GM21737 (cell line): ENCODE measurements around the gene SCFD2.

Experiments
- ATAC-seq: cut with Tn5 transposase; IDR thresholded peaks from one replicate; pipeline ENCODE4 v1.9.1; 2021; ENCODE audit warnings: mild to moderate bottlenecking, moderate library complexity; ENCODE audit not compliant: unreplicated experiment

The SCFD2 gene

GRCh38 chr4:52966781-52967180, 399.1 kb downstream of the SCFD2 start:
- ATAC-seq = no peak

DNA sequence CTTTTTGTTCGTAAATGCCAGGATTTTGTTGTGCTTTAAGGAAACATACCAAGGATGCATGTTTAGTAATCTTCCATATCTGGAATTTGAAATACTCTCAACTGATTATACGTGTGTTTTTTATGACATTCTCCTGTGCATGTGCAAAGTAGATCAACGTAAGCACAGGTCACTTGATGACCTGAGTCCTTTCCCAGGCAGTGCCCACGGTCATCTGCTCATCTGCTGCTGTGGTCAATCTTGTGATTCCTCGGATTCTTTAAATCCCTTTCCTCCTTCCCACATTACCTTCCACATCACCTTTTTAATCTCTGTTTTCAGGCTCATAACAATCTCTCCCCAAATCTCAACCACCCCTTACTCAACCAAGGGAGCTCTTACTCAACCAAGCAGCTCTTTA, 399.7 kb downstream of the SCFD2 start:
- no peak for ATAC-seq

GRCh38 chr4:52964561-52965101, 401.2 kb downstream of the SCFD2 start:
- ATAC-seq = no peak

DNA sequence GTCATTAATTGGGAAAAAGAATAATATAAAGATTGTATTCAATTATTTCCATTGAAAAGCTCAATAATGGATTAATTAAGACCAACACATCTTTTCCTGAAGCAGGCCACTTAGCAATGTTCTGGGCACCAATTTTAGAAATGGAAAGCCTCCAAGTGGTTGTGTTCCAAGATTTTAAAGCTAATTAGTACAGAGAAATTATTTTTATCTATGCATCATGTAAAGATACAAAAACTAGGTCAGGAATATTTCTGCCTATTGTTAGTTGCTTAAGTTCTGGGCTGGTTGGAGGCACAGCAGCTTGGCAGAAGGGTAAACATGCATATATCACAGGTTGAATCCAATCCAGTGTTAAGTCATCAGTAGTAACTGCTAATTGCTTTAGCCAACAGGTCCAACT, 401.9 kb downstream of the SCFD2 start:
- no peak for ATAC-seq

GRCh38 chr4:52962721-52963120, 403.1 kb downstream of the SCFD2 start:
- no peak for ATAC-seq

DNA sequence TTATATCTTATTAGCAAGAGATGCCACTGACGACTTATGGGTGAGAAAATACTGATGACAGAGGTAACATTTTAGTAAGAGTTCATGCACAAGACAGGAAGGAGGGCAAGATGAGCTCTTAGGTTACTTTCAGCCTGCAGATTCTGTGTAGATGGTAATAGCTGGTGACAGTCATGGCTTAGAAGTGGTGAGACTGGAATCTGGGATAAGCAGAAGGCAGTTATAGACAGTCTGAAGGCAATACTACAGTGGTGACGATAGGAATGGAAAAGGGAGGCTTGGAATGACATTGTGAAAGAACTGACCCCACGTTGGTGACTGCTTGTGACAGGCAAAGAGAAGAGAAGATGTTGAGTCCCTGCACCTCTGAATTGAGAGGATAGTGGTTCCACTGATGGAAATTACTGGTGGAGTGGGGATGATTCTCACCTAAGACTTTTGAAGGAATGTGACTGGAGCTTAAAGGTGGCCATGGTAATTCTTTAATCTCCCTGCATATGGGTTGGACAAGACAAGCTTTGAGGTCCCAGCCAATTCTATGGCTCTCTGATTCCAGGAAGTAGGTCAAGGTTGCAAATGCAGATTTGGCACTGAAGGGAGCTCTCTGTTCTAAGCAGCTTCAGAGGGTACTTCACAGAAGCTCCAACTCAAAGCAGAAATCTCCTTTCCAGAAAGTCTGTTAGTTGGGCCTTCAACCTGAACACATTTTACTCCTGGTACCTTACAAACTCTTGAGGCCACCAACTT, 404.0 kb downstream of the SCFD2 start:
- ATAC-seq = no peak

DNA sequence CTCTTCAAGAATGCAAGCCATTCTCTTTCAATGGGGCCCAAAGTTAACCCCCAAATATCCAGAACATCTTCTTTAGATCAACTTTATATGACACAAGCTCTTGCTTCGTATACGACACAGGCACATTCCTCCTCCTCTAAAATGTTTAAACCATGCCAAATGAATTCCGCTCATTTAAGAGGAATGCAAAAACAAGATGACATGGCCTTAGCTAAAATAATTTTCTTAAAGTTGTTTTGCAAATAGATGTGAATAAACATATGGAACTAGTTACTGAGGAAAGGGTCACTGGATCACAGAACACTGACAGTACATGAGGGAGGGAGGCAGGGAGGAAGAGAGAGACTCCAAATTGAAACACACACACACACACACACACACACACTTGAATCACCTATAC, 406.3 kb downstream of the SCFD2 start:
- no peak for ATAC-seq

DNA sequence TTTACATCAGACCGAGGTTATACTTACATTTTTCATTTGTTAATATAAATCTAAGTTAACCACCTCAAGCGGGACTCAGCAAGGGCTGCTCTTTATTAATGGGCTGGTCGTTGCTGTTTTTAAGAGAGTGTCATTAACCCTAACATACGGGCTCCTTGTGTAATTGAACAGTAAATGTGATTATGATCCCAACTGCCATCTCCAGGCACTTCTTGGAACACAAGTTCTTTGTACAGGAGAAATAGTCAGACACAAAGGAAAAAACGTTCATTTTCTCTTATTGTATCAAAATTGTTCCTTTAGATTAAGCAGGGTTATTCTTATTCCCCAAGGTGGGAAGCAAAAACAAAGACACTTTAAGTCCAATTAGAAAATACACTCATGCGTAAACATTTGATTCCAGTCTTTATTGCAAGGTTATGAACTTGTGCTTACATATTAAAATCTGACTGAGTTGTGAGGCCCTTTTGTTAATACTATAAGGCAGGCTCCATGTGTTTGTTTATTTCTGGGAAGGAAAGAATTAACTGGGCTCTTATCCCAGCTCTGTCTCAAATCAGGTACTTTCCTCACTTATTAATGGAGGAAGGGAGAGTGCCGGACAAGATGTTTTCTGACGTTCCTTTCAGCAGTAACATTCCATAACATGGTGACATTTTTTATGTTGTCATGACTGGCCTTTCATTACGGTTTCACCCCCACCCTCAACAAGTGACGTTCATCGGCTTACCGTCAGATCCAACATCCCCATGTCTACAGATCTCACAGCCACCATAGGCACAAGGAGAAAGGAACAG, 407.8 kb downstream of the SCFD2 start:
- ATAC-seq = no peak

GRCh38 chr4:52957220-52957686, 408.6 kb downstream of the SCFD2 start:
- ATAC-seq = no peak

DNA sequence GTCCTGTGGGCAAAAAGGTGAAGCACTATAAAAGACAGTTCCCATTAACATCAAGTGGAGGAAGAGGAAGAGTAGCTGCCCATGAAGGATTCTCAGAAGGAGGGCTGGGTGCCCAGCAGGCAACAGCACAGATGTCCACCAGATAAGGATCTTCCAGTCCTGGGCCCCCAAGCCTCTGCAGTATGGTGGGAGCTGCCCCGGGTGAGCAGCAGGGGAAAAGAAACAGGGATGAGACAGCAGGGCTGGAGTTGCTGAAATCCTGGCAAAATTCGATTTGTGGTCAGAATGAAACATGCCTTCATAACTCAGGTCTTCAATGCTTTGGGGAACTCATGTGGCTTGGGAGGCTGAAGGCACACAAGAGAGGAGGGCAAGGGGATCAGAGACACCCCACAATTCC, 409.2 kb downstream of the SCFD2 start:
- ATAC-seq = no peak

- no peak for ATAC-seq
These were observed 411.2 kb downstream of the SCFD2 start for GRCh38 chr4:52954560-52955170.

- ATAC-seq = no peak
These were observed 413.3 kb downstream of the SCFD2 start for GRCh38 chr4:52952540-52952939.

GRCh38 chr4:52951016-52951415, 414.8 kb downstream of the SCFD2 start:
- no peak for ATAC-seq

DNA sequence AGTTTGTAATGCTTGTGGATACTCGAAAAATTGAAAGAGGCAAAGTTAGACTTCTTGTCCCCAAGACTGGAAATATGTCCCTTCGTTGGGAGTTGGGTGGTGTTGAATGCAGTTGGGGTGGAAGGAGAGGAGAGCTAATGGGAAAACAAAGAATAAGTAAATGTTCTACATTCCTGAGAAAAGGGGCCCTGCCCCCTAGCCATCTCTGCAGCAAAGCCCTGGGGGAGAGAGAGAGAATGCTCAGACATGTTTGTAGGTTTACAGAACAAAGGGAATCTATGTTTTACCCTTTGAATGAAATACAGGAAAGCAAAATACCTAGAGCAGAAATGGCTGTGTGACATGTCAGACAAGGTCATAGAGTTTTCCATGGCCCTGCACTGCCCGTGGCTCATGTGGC, 415.6 kb downstream of the SCFD2 start:
- ATAC-seq = no peak

GRCh38 chr4:52949336-52949735, 416.5 kb downstream of the SCFD2 start:
- ATAC-seq = no peak

DNA sequence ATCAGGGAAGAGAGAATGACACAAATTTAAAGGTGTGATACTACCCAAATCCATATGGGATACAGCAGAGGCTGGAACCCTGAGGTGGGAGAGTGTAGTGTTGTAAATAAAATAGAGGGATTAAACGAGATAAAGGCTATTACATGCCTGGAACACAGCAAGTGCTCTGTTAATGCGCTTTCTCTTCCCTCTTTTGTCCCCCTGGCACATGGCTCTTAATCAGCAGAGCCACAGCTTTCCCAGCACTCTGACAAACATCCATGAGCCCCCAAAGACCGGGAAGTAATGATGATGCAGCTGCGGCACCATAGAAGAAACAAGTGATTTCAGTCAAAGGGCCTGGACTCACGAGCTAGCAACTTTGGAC, 417.8 kb downstream of the SCFD2 start:
- ATAC-seq = no peak

- ATAC-seq = no peak
These were observed 418.3 kb downstream of the SCFD2 start for GRCh38 chr4:52947401-52948056.

GRCh38 chr4:52946855-52947254, 419.0 kb downstream of the SCFD2 start:
- no peak for ATAC-seq

- ATAC-seq = no peak
These were observed 419.9 kb downstream of the SCFD2 start for GRCh38 chr4:52945982-52946381.

DNA sequence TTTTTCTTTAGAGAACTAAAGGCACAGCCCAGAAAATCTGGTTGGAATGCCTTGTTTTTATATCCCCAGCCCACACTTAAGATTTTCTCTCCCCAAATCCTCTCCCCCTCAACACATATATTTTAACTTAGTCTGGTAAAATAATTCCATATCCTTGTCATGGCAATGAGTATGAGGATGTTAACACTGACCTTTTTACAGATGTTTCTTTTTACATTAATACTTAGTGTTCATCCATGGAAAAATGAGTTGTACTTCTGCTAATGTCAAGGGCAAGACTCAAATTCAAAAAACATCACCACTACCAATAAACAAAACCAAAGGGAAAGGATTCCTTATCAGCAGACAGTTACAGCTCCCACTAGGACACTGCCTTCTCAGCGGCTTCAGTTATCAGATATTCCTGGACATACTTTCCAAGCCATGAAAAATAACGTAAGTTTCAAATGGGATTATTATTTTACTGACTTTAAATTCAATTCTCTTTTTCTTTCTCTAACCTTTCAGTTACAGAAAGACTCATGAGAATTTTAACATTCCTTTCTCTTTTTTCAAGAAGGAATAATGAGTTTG, 420.4 kb downstream of the SCFD2 start:
- ATAC-seq = no peak

- ATAC-seq = no peak
These were observed 422.2 kb downstream of the SCFD2 start for GRCh38 chr4:52943677-52944076.
